Stimulated activated CD4-positive, alpha-beta T cell treated with anti-CD3 and anti-CD28 coated beads, Interleukin-12 subunit alpha, Interleukin-12 subunit beta, amount 100 ng/mL, for 4 hours (primary cell): Measurements from ENCODE around the gene HMGCR.
"Not testable (repeated sequence)": the region's sequence is repeated elsewhere in the genome, so short reads cannot be mapped to it uniquely, and the experiment has no call there.

Source experiments
- DNase-seq: peaks from one replicate; pipeline ENCODE4 v3.0.0-alpha.2; 2020

HMGCR gene

GRCh38 chr5:75336615-75337336 lies at the start of gene HMGCR:
Gene HMGCR (plus strand): TSS chr5:75337220. CDS start chr5:75342606, 5,386 bp downstream.
- peak; percentile 94 for DNase-seq

GRCh38 chr5:75291844-75292243 lies 45.2 kb upstream of the HMGCR start:
- DNase-seq, result not testable (repeated sequence)

- DNase-seq, result no peak
Measured at GRCh38 chr5:75300084-75300483, 36.9 kb upstream of the HMGCR start.

GRCh38 chr5:75303419-75303818 lies 33.6 kb upstream of the HMGCR start:
- DNase-seq, result no peak

- not testable (repeated sequence) for DNase-seq
Measured at GRCh38 chr5:75304486-75304885, 32.5 kb upstream of the HMGCR start.

- no peak for DNase-seq
Measured at GRCh38 chr5:75306746-75307145, 30.3 kb upstream of the HMGCR start.

- no peak for DNase-seq
Measured at GRCh38 chr5:75310212-75310611, 26.8 kb upstream of the HMGCR start.

GRCh38 chr5:75319148-75319547 lies 17.9 kb upstream of the HMGCR start:
- DNase-seq, result not testable (repeated sequence)

GRCh38 chr5:75319638-75320037 lies 17.4 kb upstream of the HMGCR start:
- DNase-seq, result no peak

GRCh38 chr5:75320371-75320770 lies 16.6 kb upstream of the HMGCR start:
- DNase-seq, result no peak

GRCh38 chr5:75322066-75322465 lies 15.0 kb upstream of the HMGCR start:
- DNase-seq, result no peak

GRCh38 chr5:75324791-75325190 lies 12.2 kb upstream of the HMGCR start:
- DNase-seq, result no peak

- DNase-seq, result no peak
Measured at GRCh38 chr5:75325242-75325641, 11.8 kb upstream of the HMGCR start.

- DNase-seq, result no peak
Measured at GRCh38 chr5:75330404-75330803, 6.6 kb upstream of the HMGCR start.

GRCh38 chr5:75331095-75332090 lies 5.6 kb upstream of the HMGCR start:
- no peak for DNase-seq

- DNase-seq, result not testable (repeated sequence)
Measured at GRCh38 chr5:75333759-75334158, 3.3 kb upstream of the HMGCR start.

- DNase-seq, result not testable (repeated sequence)
Measured at GRCh38 chr5:75334413-75334812, 2.6 kb upstream of the HMGCR start.

- DNase-seq, result no peak
Measured at GRCh38 chr5:75335486-75335885, 1.5 kb upstream of the HMGCR start.

- no peak for DNase-seq
Measured at GRCh38 chr5:75335952-75336614, 937 bp upstream of the HMGCR start.

GRCh38 chr5:75337366-75338021 lies 474 bp downstream of the HMGCR start:
- peak; percentile 37 for DNase-seq

GRCh38 chr5:75338408-75338807 lies 1.4 kb downstream of the HMGCR start:
- no peak for DNase-seq

GRCh38 chr5:75340714-75341478 lies 3.9 kb downstream of the HMGCR start:
- DNase-seq, result no peak
